HEK293T (cell line): ENCODE data around the gene ZMIZ2.

ENCODE experiments used
- BHLHE40 ChIP-seq: fragments of 450-650 bp; IDR thresholded peaks from 2 replicates; pipeline ENCODE4 v1.6.1; 2016; ENCODE audit warnings: mild to moderate bottlenecking, moderate library complexity, borderline replicate concordance
- CTBP1 ChIP-seq: fragments of 450-650 bp; IDR thresholded peaks from 2 replicates; pipeline ENCODE4 v1.6.1; 2016; ENCODE audit warnings: borderline replicate concordance
- ELF4 ChIP-seq: fragments of 450-650 bp; IDR thresholded peaks from 2 replicates; pipeline ENCODE4 v1.6.1; 2017; ENCODE audit warnings: antibody characterized with exemption
- FOXA1 ChIP-seq: fragments of 450-650 bp; IDR thresholded peaks from 2 replicates; pipeline ENCODE4 v1.6.1; 2016; ENCODE audit warnings: mild to moderate bottlenecking
- LEF1 ChIP-seq: fragments of 450-650 bp; IDR thresholded peaks from 2 replicates; pipeline ENCODE4 v1.6.1; 2017; ENCODE audit warnings: mild to moderate bottlenecking, borderline replicate concordance
- SP1 ChIP-seq: fragments of 450-650 bp; IDR thresholded peaks from 2 replicates; pipeline ENCODE4 v1.6.1; 2017
- SUZ12 ChIP-seq: fragments of 450-650 bp; IDR thresholded peaks from 2 replicates; pipeline ENCODE4 v1.6.1; 2016; ENCODE audit warnings: mild to moderate bottlenecking
- TARDBP ChIP-seq: fragments of 450-650 bp; IDR thresholded peaks from 2 replicates; pipeline ENCODE4 v1.6.1; 2016

DNA sequence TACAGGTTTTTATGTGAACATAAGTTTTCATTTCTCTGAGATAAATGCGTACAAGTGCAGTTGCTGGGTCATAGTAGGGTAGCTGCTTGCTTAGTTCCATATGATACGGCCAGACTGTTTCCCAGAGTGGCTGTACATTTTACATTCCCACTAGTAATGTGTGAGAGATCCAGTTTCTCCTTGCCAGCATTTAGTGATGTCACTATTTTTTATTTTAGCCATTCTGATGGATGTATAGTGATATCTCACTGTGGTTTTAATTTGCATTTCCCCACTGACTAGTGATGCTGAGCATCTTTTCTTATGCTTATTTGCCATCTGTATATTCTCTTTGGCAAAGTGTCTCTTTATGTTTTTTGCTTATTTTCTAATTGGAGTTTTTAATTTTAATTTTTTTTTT lies 4.2 kb downstream of the ZMIZ2 start:
- TF ChIP-seq FOXA1 (no peak), CTBP1 (no peak), LEF1 (no peak), ELF4 (no peak), SUZ12 (no peak), SP1 (no peak), TARDBP (no peak), BHLHE40 (no peak)
